ENCODE measurements around the gene RPS2. TPM values are rescaled to one million over a fixed set of nuclear protein-coding genes. Genes with fewer than 3 reads are reported as not detected.
A peak's percentile ranks its signal among the peaks of the same experiment; 100 is the strongest.

RPS2 gene
- total RNA-seq, 4 donors from 2014 or later: 899 to 1,585 (median 1,295) TPM

GRCh38 chr16:1918351-1919326, 46.0 kb downstream of the RPS2 start, which contains the start of gene HS3ST6:
Gene HS3ST6, minus strand, starts transcription at chr16:1918415. Its CDS starts 92 bp downstream, at chr16:1918323.
- no CpG with 5 or more reads among the region's 71 CpGs for WGBS, 2 donors (ENCODE audit: low coverage in 1 of 2)
- peaks cover 100% of the 10 kb centered on the region for H3K27me3 ChIP-seq
- no peak for ATAC-seq

GRCh38 chr16:1917665-1918350, 46.8 kb downstream of the RPS2 start:
- H3K36me3 ChIP-seq: no peaks in the 10 kb centered on the region
- H3K4me3 ChIP-seq: peak overlapping the region in 1 of 2 donors; percentile 16
- H3K9me3 ChIP-seq: no peaks in the 10 kb centered on the region
- TF ChIP-seq CTCF (IDR thresholded peaks at IDR 0.05) (no peak), POLR2AphosphoS5 (IDR thresholded peaks at IDR 0.05) (no peak), POLR2A (IDR thresholded peaks at IDR 0.05) (no peak), EP300 (IDR thresholded peaks at IDR 0.05) (no peak)
- 0% methylated on average over 2 of the region's 81 CpGs; no CpG with 5 or more reads in 1 of the 2 donors for WGBS, 2 donors (ENCODE audit: low coverage in 1 of 2)
- no peak for ATAC-seq
- H3K27ac ChIP-seq: no peak overlapping the region
- peaks cover 99% of the 10 kb centered on the region for H3K27me3 ChIP-seq
- H3K4me1 ChIP-seq: peaks cover 0 to 14% (median 0%) of the 10 kb centered on the region in 3 donors

More at GRCh38 chr16:1918351-1919326, 46.0 kb downstream of the RPS2 start, which contains the start of gene HS3ST6:
- Histone ChIP-seq H3K4me1 (peaks cover 0 to 21% (median 4%) of the 10 kb centered on the region in 3 donors), H3K4me3 (peak within 1 kb of the TSS in 1 of 2 donors; percentile 16), H3K9me3 (no peaks in the 10 kb centered on the region), H3K27ac (no peak within 1 kb of the TSS), H3K36me3 (no peaks in the 10 kb centered on the region)
- TF ChIP-seq CTCF (IDR thresholded peaks at IDR 0.05): no peak
- no peak for TF ChIP-seq POLR2AphosphoS5 (IDR thresholded peaks at IDR 0.05)
- TF ChIP-seq EP300 (IDR thresholded peaks at IDR 0.05): no peak
- no peak for TF ChIP-seq POLR2A (IDR thresholded peaks at IDR 0.05)

DNA sequence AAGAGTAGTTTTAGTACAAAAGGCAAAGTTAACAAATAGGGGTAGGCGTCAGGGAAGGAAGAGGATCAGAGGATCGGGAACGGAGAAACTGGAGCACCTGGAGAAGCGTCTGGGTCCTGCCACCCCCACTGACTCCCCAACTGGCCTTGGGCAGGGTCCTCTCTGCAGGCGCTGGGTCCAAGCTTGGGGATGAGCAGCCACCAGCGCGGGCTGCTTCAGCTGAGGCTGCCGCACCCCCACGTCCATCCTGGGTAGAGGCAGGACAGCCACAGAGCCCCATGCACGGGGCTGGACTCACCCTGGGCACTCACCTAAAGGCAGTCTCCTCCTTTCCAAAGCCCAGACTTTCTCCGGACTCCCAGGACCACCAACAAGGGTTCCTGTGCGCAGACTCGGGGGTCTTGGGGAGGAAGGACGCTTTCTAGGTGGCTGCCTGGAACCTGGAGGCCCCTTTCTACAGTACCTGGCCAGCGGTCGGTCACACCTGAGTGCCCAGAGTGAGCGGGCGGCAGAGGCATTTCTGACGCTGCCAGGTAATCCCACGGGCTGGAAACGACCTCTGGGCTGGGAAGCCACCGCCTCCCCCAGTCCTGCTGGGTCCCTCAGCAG, 47.5 kb downstream of the RPS2 start:
- Histone ChIP-seq H3K27ac (no peak overlapping the region), H3K4me1 (peaks cover 0 to 14% (median 0%) of the 10 kb centered on the region in 3 donors), H3K9me3 (no peaks in the 10 kb centered on the region), H3K27me3 (peaks cover 92% of the 10 kb centered on the region), H3K4me3 (no peak overlapping the region), H3K36me3 (no peaks in the 10 kb centered on the region)
- 0% methylated on average over 1 of the region's 22 CpGs; no CpG with 5 or more reads in 1 of the 2 donors for WGBS, 2 donors (ENCODE audit: low coverage in 1 of 2)
- TF ChIP-seq POLR2A (IDR thresholded peaks at IDR 0.05) (no peak), EP300 (IDR thresholded peaks at IDR 0.05) (no peak), POLR2AphosphoS5 (IDR thresholded peaks at IDR 0.05) (no peak), CTCF (IDR thresholded peaks at IDR 0.05) (no peak)
- ATAC-seq: no peak

DNA sequence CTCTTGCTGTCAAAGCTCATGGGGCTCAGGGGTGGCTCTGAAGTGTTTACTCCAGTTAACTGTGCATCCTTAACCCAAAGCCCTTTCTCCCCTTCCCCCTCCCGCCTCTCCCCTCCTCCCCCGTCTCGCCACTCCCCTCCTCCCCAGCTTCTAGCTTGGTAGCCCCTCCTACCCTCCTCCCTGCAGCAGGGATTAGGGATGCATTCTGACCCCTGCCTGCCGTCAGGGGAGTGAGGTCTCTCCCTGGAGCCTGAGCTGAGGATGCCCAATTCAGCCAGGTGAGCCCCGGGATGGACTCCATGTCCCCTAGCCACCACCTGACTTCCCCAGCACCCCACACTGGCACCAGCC, 48.0 kb downstream of the RPS2 start:
- no peak overlapping the region for H3K4me3 ChIP-seq
- H3K27ac ChIP-seq: no peak overlapping the region
- TF ChIP-seq EP300 (IDR thresholded peaks at IDR 0.05) (no peak), CTCF (IDR thresholded peaks at IDR 0.05) (no peak), POLR2AphosphoS5 (IDR thresholded peaks at IDR 0.05) (no peak), POLR2A (IDR thresholded peaks at IDR 0.05) (no peak)
- H3K4me1 ChIP-seq: peaks cover 0 to 14% (median 0%) of the 10 kb centered on the region in 3 donors
- 10 to 20% methylated on average over 1 to 2 of the region's 5 CpGs for WGBS, 2 donors (ENCODE audit: low coverage in 1 of 2)
- ATAC-seq: no peak
- H3K27me3 ChIP-seq: peaks cover 87% of the 10 kb centered on the region
- H3K36me3 ChIP-seq: no peaks in the 10 kb centered on the region
- H3K9me3 ChIP-seq: no peaks in the 10 kb centered on the region
